Fibroblast of lung (primary cell): ENCODE data around the gene IFIH1. TPM values are rescaled to one million over a fixed set of nuclear protein-coding genes. Genes with fewer than 3 reads are reported as not detected.

Source experiments
- DNase-seq, 2 donors: peaks; one replicate each; pipeline versions ENCODE4 v3.0.0 to v3.0.0-alpha.2; 2010; ENCODE audit warnings: low read depth in 2 of 2
- H2AFZ ChIP-seq: 2 replicates; pipeline ENCODE4 v1.5.1; 2012; ENCODE audit warnings: low read length, control low read depth, inconsistent platforms
- H3K27ac ChIP-seq: 2 replicates; pipeline ENCODE4 v1.5.1; 2011; ENCODE audit warnings: low read length, control low read depth; ENCODE audit not compliant: insufficient read depth
- H3K27me3 ChIP-seq: 2 replicates; pipeline ENCODE4 v1.5.1; 2011; ENCODE audit warnings: mild to moderate bottlenecking, low read length; ENCODE audit not compliant: control insufficient read depth, insufficient read depth
- H3K36me3 ChIP-seq: 2 replicates; pipeline ENCODE4 v1.5.1; 2011; ENCODE audit warnings: low read length; ENCODE audit not compliant: control insufficient read depth, insufficient read depth
- H3K4me1 ChIP-seq: 2 replicates; pipeline ENCODE4 v1.5.1; 2011; ENCODE audit warnings: low read length; ENCODE audit not compliant: control insufficient read depth, insufficient read depth; ENCODE audit errors: extremely low read depth
- H3K4me2 ChIP-seq: 2 replicates; pipeline ENCODE4 v1.5.1; 2011; ENCODE audit warnings: low read length, control low read depth; ENCODE audit not compliant: insufficient read depth; ENCODE audit errors: extremely low read depth
- H3K4me3 ChIP-seq, 4 experiments: fragments of 200-600 bp in 1 of 4; sonication (generic) in 1 of 4; replicated peaks in 1 of 4; 2 replicates each; pipeline ENCODE4 v1.5.1; 2011 to 2016; ENCODE audit warnings: low read length in 4 of 4, low read depth in 3 of 4, mild to moderate bottlenecking in 3 of 4, control low read depth in 2 of 4, inconsistent platforms in 1 of 4, mixed read lengths in 1 of 4; ENCODE audit not compliant: insufficient read depth in 1 of 4; ENCODE audit errors: control extremely low read depth in 1 of 4
- H3K79me2 ChIP-seq: 2 replicates; pipeline ENCODE4 v1.5.1; 2012; ENCODE audit warnings: mild to moderate bottlenecking, low read length, inconsistent platforms; ENCODE audit not compliant: control insufficient read depth, insufficient read depth
- H3K9ac ChIP-seq: 2 replicates; pipeline ENCODE4 v1.5.1; 2011; ENCODE audit warnings: mild to moderate bottlenecking, low read length, control low read depth; ENCODE audit not compliant: insufficient read depth
- H3K9me3 ChIP-seq: 2 replicates; pipeline ENCODE4 v1.5.1; 2012; ENCODE audit warnings: low read depth, low read length; ENCODE audit not compliant: control insufficient read depth, insufficient read depth
- H4K20me1 ChIP-seq: 2 replicates; pipeline ENCODE4 v1.5.1; 2011; ENCODE audit warnings: low read length; ENCODE audit not compliant: control insufficient read depth, insufficient read depth; ENCODE audit errors: extremely low read depth
- CTCF ChIP-seq, 2 donors: IDR thresholded peaks in 1 of 2; conservative IDR thresholded peaks in 1 of 2; 1 replicate in 1 of 2; 2 replicates in 1 of 2; pipeline ENCODE4 v1.5.1; 2011 to 2012; ENCODE audit warnings: low read length in 2 of 2, control low read depth in 1 of 2, inconsistent platforms in 1 of 2, low read depth in 1 of 2, mild to moderate bottlenecking in 1 of 2
- EZH2 ChIP-seq: IDR thresholded peaks from 2 replicates; pipeline ENCODE4 v1.5.1; 2012; ENCODE audit warnings: low read length, control low read depth, mild to moderate bottlenecking; ENCODE audit errors: missing control alignments
- polyA plus RNA-seq, 2 donors: library from polyadenylated mRNA; depleted of rRNA in 1 of 2; stranded (reverse) in 1 of 2; unstranded in 1 of 2; fragments of >200 nt; gene quantifications; 2 replicates each; pipeline ENCODE4 v1.2.1, GENCODE V29; 2011 to 2012; ENCODE audit warnings: missing spikeins in 1 of 2
- total RNA-seq: library from RNA; depleted of rRNA; stranded (reverse); fragments of >200 nt; gene quantifications from 2 replicates; pipeline ENCODE4 v1.2.1, GENCODE V29; 2014

IFIH1 gene
- total and polyA plus RNA-seq, 2 donors (not counting 1 experiment from before 2014, with no cell fraction given) = 4.2 to 11.4 TPM

GRCh38 chr2:162252153-162252552 lies 66.3 kb downstream of the IFIH1 start:
- Histone ChIP-seq H3K79me2 (no peaks in the 10 kb centered on the region), H2AFZ (no peak overlapping the region), H3K4me1 (peaks cover 4% of the 10 kb centered on the region), H3K36me3 (no peaks in the 10 kb centered on the region), H3K4me2 (no peak overlapping the region), H3K27ac (no peak overlapping the region), H3K4me3 (no peak overlapping the region), H4K20me1 (no peaks in the 10 kb centered on the region), H3K9me3 (no peaks in the 10 kb centered on the region), H3K27me3 (no peaks in the 10 kb centered on the region), H3K9ac (no peak overlapping the region)
- TF ChIP-seq CTCF (conservative IDR thresholded peaks at IDR 0.05 in 1 of 2, IDR thresholded peaks at IDR 0.05 in 1 of 2; ENCODE audit: low read depth in 1 of 2, low read length in 2 of 2) = no peak
- DNase-seq = no peak

- Histone ChIP-seq H3K27ac (peak overlapping the region; percentile 4), H3K27me3 (no peaks in the 10 kb centered on the region), H3K79me2 (peaks cover 21% of the 10 kb centered on the region), H3K4me3 (no peak overlapping the region), H3K4me1 (peaks cover 14% of the 10 kb centered on the region), H4K20me1 (no peaks in the 10 kb centered on the region), H3K9ac (no peak overlapping the region), H3K36me3 (no peaks in the 10 kb centered on the region), H3K9me3 (no peaks in the 10 kb centered on the region), H3K4me2 (no peak overlapping the region), H2AFZ (no peak overlapping the region)
- DNase-seq = peak; percentile 45 to 85
- TF ChIP-seq CTCF (conservative IDR thresholded peaks at IDR 0.05 in 1 of 2, IDR thresholded peaks at IDR 0.05 in 1 of 2; ENCODE audit: low read depth in 1 of 2, low read length in 2 of 2) (no peak), EZH2 (no peak)
These were observed 72.7 kb downstream of the IFIH1 start for GRCh38 chr2:162245781-162246180.

GRCh38 chr2:162245061-162245460 lies 73.4 kb downstream of the IFIH1 start:
- peaks cover 14% of the 10 kb centered on the region for H3K4me1 ChIP-seq
- no peak overlapping the region for H3K9ac ChIP-seq
- DNase-seq = peak in 1 of 2 donors; percentile 71
- H3K27me3 ChIP-seq = no peaks in the 10 kb centered on the region
- H2AFZ ChIP-seq = no peak overlapping the region
- H3K79me2 ChIP-seq = peaks cover 28% of the 10 kb centered on the region
- H3K4me3 ChIP-seq = no peak overlapping the region
- no peaks in the 10 kb centered on the region for H4K20me1 ChIP-seq
- H3K4me2 ChIP-seq = no peak overlapping the region
- TF ChIP-seq CTCF (conservative IDR thresholded peaks at IDR 0.05 in 1 of 2, IDR thresholded peaks at IDR 0.05 in 1 of 2; ENCODE audit: low read depth in 1 of 2, low read length in 2 of 2) = no peak
- TF ChIP-seq EZH2 = no peak
- H3K9me3 ChIP-seq = no peaks in the 10 kb centered on the region
- H3K27ac ChIP-seq = peak overlapping the region; percentile 93
- peaks cover 2% of the 10 kb centered on the region for H3K36me3 ChIP-seq
